HepG2 (cell line): ENCODE data around the gene ANKHD1. TPM values are rescaled to one million over a fixed set of nuclear protein-coding genes. Genes with fewer than 3 reads are reported as not detected.
A peak's percentile ranks its signal among the peaks of the same experiment; 100 is the strongest.

Source experiments
- AGO2 ChIP-seq: fragments of 200-400 bp; formaldehyde crosslinking; optimal IDR thresholded peaks from 2 replicates; pipeline ENCODE3; 2017; ENCODE audit warnings: mild to moderate bottlenecking, low read depth, low read length, moderate library complexity
- ARNT ChIP-seq: fragments of 450-650 bp; IDR thresholded peaks from 2 replicates; pipeline ENCODE4 v1.6.1; 2017
- ASH2L ChIP-seq: fragments of 300-600, 200-600 bp; sonication (generic); IDR thresholded peaks from 2 replicates; pipeline ENCODE4 v1.7.0; 2017; ENCODE audit warnings: low read depth, mild to moderate bottlenecking, moderate library complexity, mixed read lengths, low read length; ENCODE audit not compliant: insufficient read length
- CHD4 ChIP-seq: fragments of 200-600 bp; sonication (generic); IDR thresholded peaks from 2 replicates; pipeline ENCODE4 v1.7.0; 2017; ENCODE audit warnings: mild to moderate bottlenecking, low read length, borderline replicate concordance
- FOXM1 ChIP-seq: sonication (generic); formaldehyde crosslinking; IDR thresholded peaks from 2 replicates; pipeline ENCODE4 v1.5.0; 2020; ENCODE audit warnings: missing genetic modification reagents
- GLI4 ChIP-seq: sonication (generic); formaldehyde crosslinking; IDR thresholded peaks from 2 replicates; pipeline ENCODE4 v1.5.1; 2020; ENCODE audit warnings: missing genetic modification reagents, mild to moderate bottlenecking, moderate library complexity, borderline replicate concordance
- HES4 ChIP-seq: sonication (generic); formaldehyde crosslinking; IDR thresholded peaks from 2 replicates; pipeline ENCODE4 v1.9.0; 2021; ENCODE audit warnings: mild to moderate bottlenecking, missing genetic modification reagents, borderline replicate concordance
- HMG20B ChIP-seq: conservative IDR thresholded peaks from 2 replicates; pipeline ENCODE4 v1.6.1; 2016; ENCODE audit warnings: missing genetic modification reagents, missing compliant biosample characterization
- MBD4 ChIP-seq: IDR thresholded peaks from 2 replicates; pipeline ENCODE4 v1.6.1; 2012; ENCODE audit warnings: low read length, inconsistent platforms, borderline replicate concordance
- SIN3B ChIP-seq: fragments of 150-350 bp; IDR thresholded peaks from 2 replicates; pipeline ENCODE4 v1.6.1; 2014; ENCODE audit warnings: low read length
- SOX13 ChIP-seq, 3 experiments: fragments of 450-650 bp in 1 of 3; sonication (generic) in 1 of 3; formaldehyde crosslinking in 1 of 3; IDR thresholded peaks in 2 of 3; conservative IDR thresholded peaks in 1 of 3; 2 replicates each; pipeline versions ENCODE4 v1.5.0 to v1.6.1; 2016 to 2020; ENCODE audit warnings: antibody characterized with exemption in 1 of 3, mild to moderate bottlenecking in 1 of 3, missing compliant biosample characterization in 1 of 3, missing genetic modification reagents in 1 of 3, moderate library complexity in 1 of 3
- ZBTB21 ChIP-seq: sonication (generic); formaldehyde crosslinking; IDR thresholded peaks from 2 replicates; pipeline ENCODE4 v1.4.0; 2020; ENCODE audit warnings: missing genetic modification reagents
- ZBTB3 ChIP-seq: sonication (generic); formaldehyde crosslinking; IDR thresholded peaks from 2 replicates; pipeline ENCODE4 v1.4.0; 2020; ENCODE audit warnings: low read depth, mild to moderate bottlenecking, moderate library complexity, missing genetic modification reagents, borderline replicate concordance
- ZBTB38 ChIP-seq: sonication (generic); formaldehyde crosslinking; IDR thresholded peaks from 2 replicates; pipeline ENCODE4 v1.5.1; 2020; ENCODE audit warnings: mild to moderate bottlenecking, missing genetic modification reagents
- ZMYM2 ChIP-seq: sonication (generic); formaldehyde crosslinking; IDR thresholded peaks from 2 replicates; pipeline ENCODE4 v1.8.0; 2022; ENCODE audit warnings: mild to moderate bottlenecking, missing genetic modification reagents
- ZNF30 ChIP-seq: sonication (generic); formaldehyde crosslinking; IDR thresholded peaks from 2 replicates; pipeline ENCODE4 v1.5.0; 2020; ENCODE audit warnings: mild to moderate bottlenecking, missing genetic modification reagents
- ZNF317 ChIP-seq: sonication (generic); formaldehyde crosslinking; IDR thresholded peaks from 2 replicates; pipeline ENCODE4 v1.5.0; 2020; ENCODE audit warnings: mild to moderate bottlenecking, missing genetic modification reagents
- ZNF652 ChIP-seq: IDR thresholded peaks from 2 replicates; pipeline ENCODE4 v1.6.1; 2016; ENCODE audit warnings: low read depth, borderline replicate concordance
- ZSCAN29 ChIP-seq: sonication (generic); formaldehyde crosslinking; conservative IDR thresholded peaks from 2 replicates; pipeline ENCODE4 v1.4.0; 2020; ENCODE audit warnings: mild to moderate bottlenecking, missing genetic modification reagents
- polyA plus RNA-seq, 8 experiments: library from polyadenylated mRNA; depleted of rRNA in 3 of 8; stranded (reverse) in 7 of 8; unstranded in 1 of 8; fragments of >200 nt; fragmentation: Illumina TruSeq in 4 of 8; extraction: Trizol in 4 of 8; gene quantifications; 2 replicates each; pipeline versions ENCODE4 v1.2.1 to v1.2.3, GENCODE V29; 2011 to 2016; ENCODE audit warnings: low read depth in 4 of 8, missing spikeins in 1 of 8, mixed read lengths in 1 of 8; ENCODE audit not compliant: insufficient read depth in 1 of 8
- total RNA-seq, 5 experiments: library from RNA; depleted of rRNA; stranded (reverse); fragments of >200 nt; fragmentation: Illumina TruSeq; extraction: Trizol; gene quantifications; 2 replicates each; pipeline ENCODE4 v1.2.3, GENCODE V29; 2016; ENCODE audit warnings: low read depth in 1 of 5
- TF ChIP-seq, protein P1 (sequence below): sonication (generic); formaldehyde crosslinking; IDR thresholded peaks from 2 replicates; pipeline ENCODE4 v1.5.0; 2020; ENCODE audit warnings: mild to moderate bottlenecking, missing genetic modification reagents
- TF ChIP-seq, protein P2 (sequence below): sonication (generic); formaldehyde crosslinking; IDR thresholded peaks from 2 replicates; pipeline ENCODE4 v1.5.0; 2020; ENCODE audit warnings: mild to moderate bottlenecking, missing genetic modification reagents
- TF ChIP-seq, protein P3 (sequence below): sonication (generic); formaldehyde crosslinking; IDR thresholded peaks from 2 replicates; pipeline ENCODE4 v1.4.0; 2020; ENCODE audit warnings: missing genetic modification reagents, borderline replicate concordance
- TF ChIP-seq, protein P4 (sequence below): sonication (generic); formaldehyde crosslinking; IDR thresholded peaks from 2 replicates; pipeline ENCODE4 v1.5.0; 2020; ENCODE audit warnings: mild to moderate bottlenecking, missing genetic modification reagents

ANKHD1 gene
- total and polyA plus RNA-seq, 2 of the 13 experiments (the other 11 are each of a cell fraction or from before 2014, with no cell fraction given), result 69.9 to 82.0 TPM

DNA sequence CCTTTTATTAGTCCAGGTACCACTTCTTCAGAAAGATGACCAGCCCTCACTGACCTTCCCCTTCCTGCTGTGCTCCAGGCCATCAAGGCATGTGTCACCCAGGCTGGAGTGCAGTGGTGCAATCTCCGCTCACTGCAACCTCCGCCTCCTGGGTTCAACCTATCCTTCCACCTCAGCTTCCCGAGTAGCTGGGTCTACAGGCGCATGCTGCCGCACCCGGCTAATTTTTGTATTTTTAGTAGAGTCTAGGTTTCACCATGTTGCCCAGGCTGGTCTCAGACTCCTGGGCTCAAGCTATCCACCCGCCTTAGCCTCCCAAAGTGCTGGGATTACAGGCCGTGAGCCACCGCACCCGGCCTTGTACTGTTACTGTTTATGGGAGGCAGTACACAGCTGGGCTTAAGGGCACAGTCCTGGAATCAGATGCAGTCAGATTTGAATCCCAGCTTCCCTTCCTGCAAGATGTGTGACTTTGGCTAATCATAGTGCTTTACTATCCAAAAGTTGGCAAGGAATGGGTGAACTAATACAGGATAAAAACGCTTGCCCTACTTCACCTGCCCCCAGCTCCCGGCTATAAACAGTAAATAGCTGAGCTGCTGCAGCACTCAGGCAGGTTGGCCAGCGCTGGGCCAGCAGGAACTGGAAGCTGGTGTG, 145.3 kb downstream of the ANKHD1 start (continued):
- TF ChIP-seq, protein P1, sequence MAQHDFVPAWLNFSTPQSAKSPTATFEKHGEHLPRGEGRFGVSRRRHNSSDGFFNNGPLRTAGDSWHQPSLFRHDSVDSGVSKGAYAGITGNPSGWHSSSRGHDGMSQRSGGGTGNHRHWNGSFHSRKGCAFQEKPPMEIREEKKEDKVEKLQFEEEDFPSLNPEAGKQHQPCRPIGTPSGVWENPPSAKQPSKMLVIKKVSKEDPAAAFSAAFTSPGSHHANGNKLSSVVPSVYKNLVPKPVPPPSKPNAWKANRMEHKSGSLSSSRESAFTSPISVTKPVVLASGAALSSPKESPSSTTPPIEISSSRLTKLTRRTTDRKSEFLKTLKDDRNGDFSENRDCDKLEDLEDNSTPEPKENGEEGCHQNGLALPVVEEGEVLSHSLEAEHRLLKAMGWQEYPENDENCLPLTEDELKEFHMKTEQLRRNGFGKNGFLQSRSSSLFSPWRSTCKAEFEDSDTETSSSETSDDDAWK (CRISPR knock-in tag), result no peak
- TF ChIP-seq SOX13 (IDR thresholded peaks at IDR 0.05) (no peak), SOX13 (CRISPR knock-in tag; conservative IDR thresholded peaks at IDR 0.05 in 1 of 2, IDR thresholded peaks at IDR 0.05 in 1 of 2) (no peak), AGO2 (no peak), ZMYM2 (CRISPR knock-in tag) (no peak), HES4 (peak; percentile 59; the same call in 1 of the 2 replicates), ZBTB38 (CRISPR knock-in tag) (no peak), GLI4 (CRISPR knock-in tag) (peak; percentile 65; the same call in 1 of the 2 replicates), ZBTB3 (CRISPR knock-in tag) (peak; percentile 70; the same call in 1 of the 2 replicates), ZSCAN29 (CRISPR knock-in tag) (peak; percentile 42; the same call in 1 of the 2 replicates), ZNF652 (CRISPR knock-in tag) (no peak), SIN3B (no peak), ASH2L (peak; percentile 73), HMG20B (CRISPR knock-in tag) (no peak), ARNT (no peak), MBD4 (0 out of 2 replicates have a peak, but pooled peaks have one; percentile 15), ZBTB21 (CRISPR knock-in tag) (no peak), ZNF30 (CRISPR knock-in tag) (no peak), CHD4 (no peak), FOXM1 (CRISPR knock-in tag) (no peak), ZNF317 (CRISPR knock-in tag) (no peak)
- TF ChIP-seq, protein P2, sequence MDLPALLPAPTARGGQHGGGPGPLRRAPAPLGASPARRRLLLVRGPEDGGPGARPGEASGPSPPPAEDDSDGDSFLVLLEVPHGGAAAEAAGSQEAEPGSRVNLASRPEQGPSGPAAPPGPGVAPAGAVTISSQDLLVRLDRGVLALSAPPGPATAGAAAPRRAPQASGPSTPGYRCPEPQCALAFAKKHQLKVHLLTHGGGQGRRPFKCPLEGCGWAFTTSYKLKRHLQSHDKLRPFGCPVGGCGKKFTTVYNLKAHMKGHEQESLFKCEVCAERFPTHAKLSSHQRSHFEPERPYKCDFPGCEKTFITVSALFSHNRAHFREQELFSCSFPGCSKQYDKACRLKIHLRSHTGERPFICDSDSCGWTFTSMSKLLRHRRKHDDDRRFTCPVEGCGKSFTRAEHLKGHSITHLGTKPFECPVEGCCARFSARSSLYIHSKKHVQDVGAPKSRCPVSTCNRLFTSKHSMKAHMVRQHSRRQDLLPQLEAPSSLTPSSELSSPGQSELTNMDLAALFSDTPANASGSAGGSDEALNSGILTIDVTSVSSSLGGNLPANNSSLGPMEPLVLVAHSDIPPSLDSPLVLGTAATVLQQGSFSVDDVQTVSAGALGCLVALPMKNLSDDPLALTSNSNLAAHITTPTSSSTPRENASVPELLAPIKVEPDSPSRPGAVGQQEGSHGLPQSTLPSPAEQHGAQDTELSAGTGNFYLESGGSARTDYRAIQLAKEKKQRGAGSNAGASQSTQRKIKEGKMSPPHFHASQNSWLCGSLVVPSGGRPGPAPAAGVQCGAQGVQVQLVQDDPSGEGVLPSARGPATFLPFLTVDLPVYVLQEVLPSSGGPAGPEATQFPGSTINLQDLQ (CRISPR knock-in tag), result no peak
- TF ChIP-seq, protein P3, sequence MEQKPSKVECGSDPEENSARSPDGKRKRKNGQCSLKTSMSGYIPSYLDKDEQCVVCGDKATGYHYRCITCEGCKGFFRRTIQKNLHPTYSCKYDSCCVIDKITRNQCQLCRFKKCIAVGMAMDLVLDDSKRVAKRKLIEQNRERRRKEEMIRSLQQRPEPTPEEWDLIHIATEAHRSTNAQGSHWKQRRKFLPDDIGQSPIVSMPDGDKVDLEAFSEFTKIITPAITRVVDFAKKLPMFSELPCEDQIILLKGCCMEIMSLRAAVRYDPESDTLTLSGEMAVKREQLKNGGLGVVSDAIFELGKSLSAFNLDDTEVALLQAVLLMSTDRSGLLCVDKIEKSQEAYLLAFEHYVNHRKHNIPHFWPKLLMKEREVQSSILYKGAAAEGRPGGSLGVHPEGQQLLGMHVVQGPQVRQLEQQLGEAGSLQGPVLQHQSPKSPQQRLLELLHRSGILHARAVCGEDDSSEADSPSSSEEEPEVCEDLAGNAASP (CRISPR knock-in tag), result no peak
- TF ChIP-seq, protein P4, sequence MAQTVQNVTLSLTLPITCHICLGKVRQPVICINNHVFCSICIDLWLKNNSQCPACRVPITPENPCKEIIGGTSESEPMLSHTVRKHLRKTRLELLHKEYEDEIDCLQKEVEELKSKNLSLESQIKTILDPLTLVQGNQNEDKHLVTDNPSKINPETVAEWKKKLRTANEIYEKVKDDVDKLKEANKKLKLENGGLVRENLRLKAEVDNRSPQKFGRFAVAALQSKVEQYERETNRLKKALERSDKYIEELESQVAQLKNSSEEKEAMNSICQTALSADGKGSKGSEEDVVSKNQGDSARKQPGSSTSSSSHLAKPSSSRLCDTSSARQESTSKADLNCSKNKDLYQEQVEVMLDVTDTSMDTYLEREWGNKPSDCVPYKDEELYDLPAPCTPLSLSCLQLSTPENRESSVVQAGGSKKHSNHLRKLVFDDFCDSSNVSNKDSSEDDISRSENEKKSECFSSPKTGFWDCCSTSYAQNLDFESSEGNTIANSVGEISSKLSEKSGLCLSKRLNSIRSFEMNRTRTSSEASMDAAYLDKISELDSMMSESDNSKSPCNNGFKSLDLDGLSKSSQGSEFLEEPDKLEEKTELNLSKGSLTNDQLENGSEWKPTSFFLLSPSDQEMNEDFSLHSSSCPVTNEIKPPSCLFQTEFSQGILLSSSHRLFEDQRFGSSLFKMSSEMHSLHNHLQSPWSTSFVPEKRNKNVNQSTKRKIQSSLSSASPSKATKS (CRISPR knock-in tag), result no peak
